Measurements from ENCODE around the gene ATXN7L3. TPM values are rescaled to one million over a fixed set of nuclear protein-coding genes. Genes with fewer than 3 reads are reported as not detected.

Gene ATXN7L3
- total RNA-seq, 1 experiment from 2014 or later: 93.1 TPM

- no peak overlapping the region for H3K4me3 Mint-ChIP-seq (ENCODE audit: low read depth, unreplicated experiment)
- no peaks in the 10 kb centered on the region for H3K27me3 Mint-ChIP-seq (ENCODE audit: unreplicated experiment)
- H3K4me1 Mint-ChIP-seq (ENCODE audit: low read depth, unreplicated experiment): no peaks in the 10 kb centered on the region
- TF ChIP-seq, protein P1, sequence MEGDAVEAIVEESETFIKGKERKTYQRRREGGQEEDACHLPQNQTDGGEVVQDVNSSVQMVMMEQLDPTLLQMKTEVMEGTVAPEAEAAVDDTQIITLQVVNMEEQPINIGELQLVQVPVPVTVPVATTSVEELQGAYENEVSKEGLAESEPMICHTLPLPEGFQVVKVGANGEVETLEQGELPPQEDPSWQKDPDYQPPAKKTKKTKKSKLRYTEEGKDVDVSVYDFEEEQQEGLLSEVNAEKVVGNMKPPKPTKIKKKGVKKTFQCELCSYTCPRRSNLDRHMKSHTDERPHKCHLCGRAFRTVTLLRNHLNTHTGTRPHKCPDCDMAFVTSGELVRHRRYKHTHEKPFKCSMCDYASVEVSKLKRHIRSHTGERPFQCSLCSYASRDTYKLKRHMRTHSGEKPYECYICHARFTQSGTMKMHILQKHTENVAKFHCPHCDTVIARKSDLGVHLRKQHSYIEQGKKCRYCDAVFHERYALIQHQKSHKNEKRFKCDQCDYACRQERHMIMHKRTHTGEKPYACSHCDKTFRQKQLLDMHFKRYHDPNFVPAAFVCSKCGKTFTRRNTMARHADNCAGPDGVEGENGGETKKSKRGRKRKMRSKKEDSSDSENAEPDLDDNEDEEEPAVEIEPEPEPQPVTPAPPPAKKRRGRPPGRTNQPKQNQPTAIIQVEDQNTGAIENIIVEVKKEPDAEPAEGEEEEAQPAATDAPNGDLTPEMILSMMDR (IDR thresholded peaks at IDR 0.05; ENCODE audit: unreplicated experiment): no peak
- no TSS peak for BruUV-seq (replicated peaks)
- H3K27ac Mint-ChIP-seq (ENCODE audit: unreplicated experiment): no peak overlapping the region
- no peak for DNase-seq
- H3K36me3 Mint-ChIP-seq (ENCODE audit: insufficient read depth, unreplicated experiment): peaks cover 46% of the 10 kb centered on the region
- CTCF ChIA-PET: no interaction called here
- H3K9me3 Mint-ChIP-seq (ENCODE audit: low read depth, unreplicated experiment): no peaks in the 10 kb centered on the region
- intact Hi-C loops (cut with micrococcal nuclease; ENCODE audit: unreplicated experiment): no loop called here
These were observed 22.8 kb downstream of the ATXN7L3 start for GRCh38 chr17:44176671-44177501.

- intact Hi-C loops (cut with micrococcal nuclease; ENCODE audit: unreplicated experiment): no loop called here
- H3K36me3 Mint-ChIP-seq (ENCODE audit: insufficient read depth, unreplicated experiment): peaks cover 44% of the 10 kb centered on the region
- TF ChIP-seq, protein P1 (IDR thresholded peaks at IDR 0.05; ENCODE audit: unreplicated experiment): no peak
- H3K27ac Mint-ChIP-seq (ENCODE audit: unreplicated experiment): no peak overlapping the region
- DNase-seq: no peak
- no peaks in the 10 kb centered on the region for H3K9me3 Mint-ChIP-seq (ENCODE audit: low read depth, unreplicated experiment)
- BruUV-seq (replicated peaks): no TSS peak
- no peaks in the 10 kb centered on the region for H3K27me3 Mint-ChIP-seq (ENCODE audit: unreplicated experiment)
- CTCF ChIA-PET: interaction anchor here (0.7 kb wide), 1 partner anchor 407 kb away, joined by 3 read pairs; no protein-coding TSS in a partner anchor
- H3K4me1 Mint-ChIP-seq (ENCODE audit: low read depth, unreplicated experiment): no peaks in the 10 kb centered on the region
- H3K4me3 Mint-ChIP-seq (ENCODE audit: low read depth, unreplicated experiment): no peak overlapping the region
These were observed 23.4 kb downstream of the ATXN7L3 start for GRCh38 chr17:44176257-44176656.

DNA sequence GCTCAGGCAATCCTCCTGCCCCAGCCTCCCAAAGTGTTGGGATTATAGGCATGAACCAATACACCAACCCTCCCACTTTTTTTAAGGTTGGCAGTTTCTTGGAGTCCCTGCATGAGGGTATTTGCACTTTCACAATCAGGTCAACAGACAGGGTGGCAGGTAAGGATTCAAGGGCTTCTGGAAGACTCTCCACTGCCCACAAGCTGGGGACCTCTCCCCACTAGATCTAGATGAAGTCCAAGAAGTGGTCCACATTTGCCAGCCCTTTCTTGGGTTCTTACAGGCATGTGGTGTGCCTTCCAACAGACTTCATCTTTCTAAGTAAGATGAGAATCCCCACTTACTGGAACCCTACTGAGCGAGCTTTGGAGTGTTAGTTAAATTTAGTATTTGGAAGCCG lies 25.3 kb downstream of the ATXN7L3 start:
- H3K4me3 Mint-ChIP-seq (ENCODE audit: low read depth, unreplicated experiment): no peak overlapping the region
- CTCF ChIA-PET: interaction anchor here (0.6 to 1.0 kb wide), 2 partner anchors 91 to 522 kb away, joined by 5 read pairs; no protein-coding TSS in a partner anchor

DNA sequence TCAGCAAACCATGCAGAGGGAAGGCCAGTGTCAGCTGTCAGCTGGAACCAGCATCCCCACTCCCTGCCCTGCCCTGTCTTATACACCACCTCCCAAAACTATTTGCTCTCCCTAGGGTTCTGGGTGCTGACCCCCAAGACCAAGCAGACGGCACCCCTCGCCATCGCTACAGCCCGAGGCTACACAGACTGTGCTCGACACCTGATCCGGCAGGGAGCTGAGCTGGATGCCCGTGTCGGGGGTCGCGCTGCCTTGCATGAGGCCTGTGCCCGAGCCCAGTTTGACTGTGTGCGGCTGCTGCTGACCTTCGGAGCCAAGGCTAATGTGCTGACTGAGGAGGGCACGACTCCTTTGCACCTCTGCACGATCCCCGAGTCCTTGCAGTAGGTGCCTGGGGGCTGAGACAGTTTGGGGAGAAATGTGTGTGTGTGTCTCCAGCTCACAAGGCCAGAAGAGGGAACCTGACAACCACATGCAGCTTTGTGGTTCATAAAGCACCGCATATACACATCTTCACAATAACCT lies 27.7 kb downstream of the ATXN7L3 start:
- no TSS peak for BruUV-seq (replicated peaks)
- no peak overlapping the region for H3K4me3 Mint-ChIP-seq (ENCODE audit: low read depth, unreplicated experiment)

More for the DNA sequence above, 25.3 kb downstream of the ATXN7L3 start:
- Mint-ChIP-seq H3K27ac (ENCODE audit: unreplicated experiment) (no peak overlapping the region), H3K27me3 (ENCODE audit: unreplicated experiment) (no peaks in the 10 kb centered on the region), H3K36me3 (ENCODE audit: insufficient read depth, unreplicated experiment) (peaks cover 52% of the 10 kb centered on the region), H3K4me1 (ENCODE audit: low read depth, unreplicated experiment) (no peaks in the 10 kb centered on the region), H3K9me3 (ENCODE audit: low read depth, unreplicated experiment) (no peaks in the 10 kb centered on the region)
- intact Hi-C loops (cut with micrococcal nuclease; ENCODE audit: unreplicated experiment): no loop called here
- DNase-seq: no peak
- no TSS peak for BruUV-seq (replicated peaks)
- TF ChIP-seq, protein P1 (IDR thresholded peaks at IDR 0.05; ENCODE audit: unreplicated experiment): no peak

More for the DNA sequence above, 27.7 kb downstream of the ATXN7L3 start:
- intact Hi-C loops (cut with micrococcal nuclease; ENCODE audit: unreplicated experiment): no loop called here
- CTCF ChIA-PET: interaction anchor here (0.5 kb wide), 2 partner anchors 46 to 337 kb away, joined by 3 to 4 read pairs; no protein-coding TSS in a partner anchor
- no peak for DNase-seq
- H3K27ac Mint-ChIP-seq (ENCODE audit: unreplicated experiment): peak overlapping the region; percentile 6
- H3K27me3 Mint-ChIP-seq (ENCODE audit: unreplicated experiment): no peaks in the 10 kb centered on the region
- TF ChIP-seq, protein P1 (IDR thresholded peaks at IDR 0.05; ENCODE audit: unreplicated experiment): no peak
- H3K36me3 Mint-ChIP-seq (ENCODE audit: insufficient read depth, unreplicated experiment): peaks cover 50% of the 10 kb centered on the region
- peaks cover 12% of the 10 kb centered on the region for H3K4me1 Mint-ChIP-seq (ENCODE audit: low read depth, unreplicated experiment)
- H3K9me3 Mint-ChIP-seq (ENCODE audit: low read depth, unreplicated experiment): no peaks in the 10 kb centered on the region

Data from Calu3 (cell line).